Tibial artery (tissue), 4 donors: ENCODE results near the gene DGCR6L.

Experiments used
- DNase-seq, 2 donors: peaks; one replicate each; pipeline ENCODE4 v3.0.0-alpha.2; 2019
- H3K27ac ChIP-seq, 2 donors: fragments of 200-600 bp; sonication (generic) in 1 of 2; 1 replicate in 1 of 2; 2 replicates in 1 of 2; pipeline ENCODE4 v1.5.1; 2018 to 2019; ENCODE audit warnings: mild to moderate bottlenecking in 1 of 2
- H3K27me3 ChIP-seq, 2 donors: fragments of 200-600 bp; sonication (generic) in 1 of 2; one replicate each; pipeline versions ENCODE4 v1.5.1 to v1.6.0; 2016 to 2019
- H3K36me3 ChIP-seq, 3 donors: fragments of 200-600 bp; sonication (generic) in 2 of 3; one replicate each; pipeline ENCODE4 v1.5.1; 2016 to 2019; ENCODE audit warnings: mild to moderate bottlenecking in 2 of 3
- H3K4me1 ChIP-seq, 4 donors: fragments of 200-600 bp; sonication (generic) in 2 of 4; 1 replicate in 3 of 4; 2 replicates in 1 of 4; pipeline ENCODE4 v1.5.1; 2016 to 2019
- H3K4me3 ChIP-seq, 2 donors: fragments of 200-600 bp; sonication (generic) in 1 of 2; 1 replicate in 1 of 2; 2 replicates in 1 of 2; pipeline ENCODE4 v1.5.1; 2018 to 2019; ENCODE audit warnings: mild to moderate bottlenecking in 2 of 2
- H3K9me3 ChIP-seq, 3 donors: fragments of 200-600 bp; sonication (generic) in 1 of 3; one replicate each; pipeline ENCODE4 v1.5.1; 2016 to 2019
- intact Hi-C: fragments of 100-400 bp; cut with DNase I; formaldehyde crosslinking; loops from one replicate; pipeline ENCODE4 v1.15.0; 2023; ENCODE audit warnings: low total_unique reads
- TF ChIP-seq, protein P1 (sequence below), 2 experiments: fragments of 200-600 bp in 1 of 2; fragments of 450-650 bp in 1 of 2; IDR thresholded peaks; one replicate each; pipeline ENCODE4 v1.5.1; 2017 to 2019; ENCODE audit warnings: antibody characterized with exemption in 2 of 2, mild to moderate bottlenecking in 1 of 2, moderate library complexity in 1 of 2

DGCR6L gene

DNA sequence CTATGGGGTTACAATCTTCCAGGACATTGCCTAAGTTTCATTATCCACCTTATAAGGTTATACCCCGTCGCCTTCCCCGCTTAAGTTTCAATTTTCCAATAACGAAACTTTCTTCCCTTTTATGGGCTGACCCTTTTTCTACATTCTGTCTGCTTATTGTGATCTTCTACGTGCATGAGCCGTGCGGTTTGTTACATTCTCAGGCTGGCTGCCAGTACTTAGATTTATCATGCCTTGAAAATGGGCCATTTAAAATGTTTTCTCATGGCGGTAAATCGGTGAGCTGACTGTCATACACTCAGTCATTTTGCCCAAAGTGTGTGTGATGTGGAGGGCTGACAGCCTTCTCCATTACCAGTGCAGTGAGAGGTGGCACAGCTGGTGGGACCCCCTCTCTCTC lies 23.3 kb downstream of the DGCR6L start:
- intact Hi-C loops = no loop called here
- DNase-seq = no peak
- TF ChIP-seq, protein P1, sequence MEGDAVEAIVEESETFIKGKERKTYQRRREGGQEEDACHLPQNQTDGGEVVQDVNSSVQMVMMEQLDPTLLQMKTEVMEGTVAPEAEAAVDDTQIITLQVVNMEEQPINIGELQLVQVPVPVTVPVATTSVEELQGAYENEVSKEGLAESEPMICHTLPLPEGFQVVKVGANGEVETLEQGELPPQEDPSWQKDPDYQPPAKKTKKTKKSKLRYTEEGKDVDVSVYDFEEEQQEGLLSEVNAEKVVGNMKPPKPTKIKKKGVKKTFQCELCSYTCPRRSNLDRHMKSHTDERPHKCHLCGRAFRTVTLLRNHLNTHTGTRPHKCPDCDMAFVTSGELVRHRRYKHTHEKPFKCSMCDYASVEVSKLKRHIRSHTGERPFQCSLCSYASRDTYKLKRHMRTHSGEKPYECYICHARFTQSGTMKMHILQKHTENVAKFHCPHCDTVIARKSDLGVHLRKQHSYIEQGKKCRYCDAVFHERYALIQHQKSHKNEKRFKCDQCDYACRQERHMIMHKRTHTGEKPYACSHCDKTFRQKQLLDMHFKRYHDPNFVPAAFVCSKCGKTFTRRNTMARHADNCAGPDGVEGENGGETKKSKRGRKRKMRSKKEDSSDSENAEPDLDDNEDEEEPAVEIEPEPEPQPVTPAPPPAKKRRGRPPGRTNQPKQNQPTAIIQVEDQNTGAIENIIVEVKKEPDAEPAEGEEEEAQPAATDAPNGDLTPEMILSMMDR (IDR thresholded peaks at IDR 0.05) = no peak
- Histone ChIP-seq H3K27ac (no peak overlapping the region), H3K4me1 (peaks cover 0 to 20% (median 18%) of the 10 kb centered on the region in 4 donors), H3K4me3 (no peak overlapping the region), H3K27me3 (peaks cover 0 to 5% of the 10 kb centered on the region in 2 donors), H3K36me3 (no peaks in the 10 kb centered on the region), H3K9me3 (no peaks in the 10 kb centered on the region)

DNA sequence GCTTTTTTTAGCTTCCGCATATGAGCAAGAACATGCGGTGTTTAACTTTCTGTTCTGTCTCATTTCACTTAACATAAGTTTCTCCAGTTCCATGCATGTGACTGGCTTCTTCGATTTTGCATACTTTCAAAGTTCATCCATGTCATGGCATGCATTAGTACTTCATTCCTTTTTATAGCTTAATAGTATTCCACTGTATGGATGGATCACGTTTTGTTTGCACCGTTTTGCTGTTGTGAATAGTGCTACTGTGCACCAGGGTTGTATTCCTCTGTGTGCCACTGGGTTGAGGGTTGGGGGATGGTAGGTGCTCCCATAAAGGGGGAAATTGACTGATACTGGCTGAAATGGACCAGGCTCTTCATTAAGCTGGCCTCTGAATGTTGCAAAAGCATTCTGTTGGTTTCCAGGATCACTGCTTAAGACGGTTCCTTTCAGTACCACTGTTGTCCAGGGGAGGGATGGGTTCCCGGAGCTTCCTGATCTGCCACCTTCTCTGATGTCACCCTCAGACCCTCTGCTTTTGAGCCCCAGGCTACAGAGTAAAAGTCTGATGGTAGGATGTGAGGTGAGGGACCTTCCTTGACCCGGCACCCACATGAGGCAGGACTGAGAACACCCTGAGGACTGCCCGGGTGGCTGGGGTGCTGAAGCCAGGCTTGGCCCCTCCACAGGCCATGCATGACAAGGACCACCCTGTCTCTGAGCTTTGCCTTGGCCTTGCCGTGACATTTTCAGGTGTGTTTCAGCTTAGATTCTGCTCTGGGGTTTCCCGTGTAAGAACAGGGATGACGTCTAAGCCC lies 24.4 kb downstream of the DGCR6L start:
- peaks cover 0 to 20% (median 18%) of the 10 kb centered on the region in 4 donors for H3K4me1 ChIP-seq
- peaks cover 0 to 13% of the 10 kb centered on the region in 2 donors for H3K27me3 ChIP-seq
- DNase-seq = no peak
- TF ChIP-seq, protein P1 (IDR thresholded peaks at IDR 0.05) = no peak
- H3K36me3 ChIP-seq = no peaks in the 10 kb centered on the region
- H3K27ac ChIP-seq = no peak overlapping the region
- H3K9me3 ChIP-seq = no peaks in the 10 kb centered on the region
- H3K4me3 ChIP-seq = no peak overlapping the region
- intact Hi-C loops = no loop called here

DNA sequence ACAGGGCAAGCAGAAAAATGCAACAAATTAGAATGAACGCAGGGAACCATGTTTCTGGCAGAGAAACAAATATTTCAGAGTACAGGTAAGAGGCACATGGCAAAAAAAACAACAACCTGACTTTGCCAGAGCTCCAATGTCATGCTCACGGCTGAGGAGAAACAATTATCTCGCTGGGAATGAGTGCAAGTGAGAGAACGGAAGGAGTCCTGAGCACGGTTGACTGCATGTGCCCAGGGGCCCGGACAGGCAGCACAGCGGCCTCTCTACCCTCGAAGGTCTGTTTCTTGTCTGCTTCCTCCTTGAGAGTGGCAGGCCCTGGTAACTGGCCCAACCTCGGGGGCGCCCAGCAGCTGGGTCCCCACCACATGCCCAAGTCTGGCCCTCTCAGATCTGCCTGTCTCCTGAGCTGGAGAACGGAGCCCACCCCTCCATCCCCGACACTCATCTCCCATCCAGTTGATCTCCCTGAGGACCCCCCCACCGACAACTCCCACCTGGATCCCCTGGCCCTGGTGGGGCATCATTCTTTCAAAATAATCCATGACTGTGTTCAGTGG lies 27.1 kb downstream of the DGCR6L start:
- intact Hi-C loops = no loop called here
- H3K9me3 ChIP-seq = no peaks in the 10 kb centered on the region
- no peaks in the 10 kb centered on the region for H3K36me3 ChIP-seq
- DNase-seq = no peak
- H3K4me3 ChIP-seq = no peak overlapping the region
- peaks cover 0 to 25% of the 10 kb centered on the region in 2 donors for H3K27me3 ChIP-seq
- TF ChIP-seq, protein P1 (IDR thresholded peaks at IDR 0.05) = no peak
- H3K27ac ChIP-seq = no peak overlapping the region
- no peaks in the 10 kb centered on the region for H3K4me1 ChIP-seq

DNA sequence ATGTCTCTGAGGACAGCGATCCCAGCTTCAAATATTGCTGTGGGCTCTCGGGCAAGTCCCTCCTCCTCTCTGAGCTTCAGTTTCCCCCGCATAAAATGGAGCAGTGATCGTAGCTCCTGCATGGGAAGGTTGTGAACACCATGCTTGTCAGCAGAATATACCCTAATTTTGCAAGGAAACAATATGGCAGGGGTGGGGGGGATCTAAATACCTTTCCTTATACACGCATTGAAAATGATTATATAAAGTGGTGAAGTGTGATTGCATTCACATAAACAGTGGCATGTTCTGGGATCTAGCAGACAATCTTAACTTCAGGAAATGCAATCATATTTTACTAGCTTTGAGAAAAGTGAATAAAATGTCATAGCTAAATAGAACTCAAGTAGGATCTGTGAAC lies 27.8 kb downstream of the DGCR6L start:
- DNase-seq = no peak
- Histone ChIP-seq H3K27me3 (peaks cover 0 to 25% of the 10 kb centered on the region in 2 donors), H3K9me3 (no peaks in the 10 kb centered on the region), H3K4me1 (no peaks in the 10 kb centered on the region), H3K36me3 (no peaks in the 10 kb centered on the region), H3K4me3 (no peak overlapping the region), H3K27ac (no peak overlapping the region)
- intact Hi-C loops = no loop called here
- TF ChIP-seq, protein P1 (IDR thresholded peaks at IDR 0.05) = no peak

DNA sequence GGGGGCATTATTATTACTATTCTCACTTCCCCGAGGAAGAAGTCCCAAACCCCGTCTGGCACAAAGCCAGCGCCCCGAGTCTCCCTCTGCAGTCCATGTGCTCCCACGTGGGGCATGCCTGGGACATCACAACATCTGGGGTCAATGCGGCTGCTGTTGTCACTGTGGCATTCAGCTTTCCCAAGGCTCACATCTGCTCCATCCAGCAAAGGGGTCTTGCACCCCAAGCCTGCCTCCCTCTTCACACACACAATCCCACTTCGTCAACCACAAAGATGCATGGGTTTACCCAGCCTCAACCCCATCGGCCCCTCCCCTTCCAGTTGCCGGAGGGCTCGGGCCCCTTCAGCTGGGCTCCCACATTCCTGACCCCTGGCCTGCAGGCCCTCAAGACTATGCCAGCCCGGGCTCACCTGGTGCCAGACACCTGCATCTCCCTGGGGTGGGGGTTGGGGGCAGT lies 28.2 kb downstream of the DGCR6L start:
- Histone ChIP-seq H3K36me3 (no peaks in the 10 kb centered on the region), H3K4me1 (no peaks in the 10 kb centered on the region), H3K4me3 (no peak overlapping the region), H3K27ac (no peak overlapping the region), H3K9me3 (no peaks in the 10 kb centered on the region), H3K27me3 (peaks cover 0 to 25% of the 10 kb centered on the region in 2 donors)
- TF ChIP-seq, protein P1 (IDR thresholded peaks at IDR 0.05) = no peak
- intact Hi-C loops = no loop called here
- no peak for DNase-seq
